GM18909 (cell line): ENCODE results near the gene MT1M.
"Not testable (repeated sequence)": the region's sequence is repeated elsewhere in the genome, so short reads cannot be mapped to it uniquely, and the experiment has no call there.

ENCODE experiments used
- ATAC-seq: cut with Tn5 transposase; IDR thresholded peaks from one replicate; pipeline ENCODE4 v1.9.1; 2021; ENCODE audit warnings: mild to moderate bottlenecking; ENCODE audit not compliant: unreplicated experiment, poor library complexity

The MT1M gene

DNA sequence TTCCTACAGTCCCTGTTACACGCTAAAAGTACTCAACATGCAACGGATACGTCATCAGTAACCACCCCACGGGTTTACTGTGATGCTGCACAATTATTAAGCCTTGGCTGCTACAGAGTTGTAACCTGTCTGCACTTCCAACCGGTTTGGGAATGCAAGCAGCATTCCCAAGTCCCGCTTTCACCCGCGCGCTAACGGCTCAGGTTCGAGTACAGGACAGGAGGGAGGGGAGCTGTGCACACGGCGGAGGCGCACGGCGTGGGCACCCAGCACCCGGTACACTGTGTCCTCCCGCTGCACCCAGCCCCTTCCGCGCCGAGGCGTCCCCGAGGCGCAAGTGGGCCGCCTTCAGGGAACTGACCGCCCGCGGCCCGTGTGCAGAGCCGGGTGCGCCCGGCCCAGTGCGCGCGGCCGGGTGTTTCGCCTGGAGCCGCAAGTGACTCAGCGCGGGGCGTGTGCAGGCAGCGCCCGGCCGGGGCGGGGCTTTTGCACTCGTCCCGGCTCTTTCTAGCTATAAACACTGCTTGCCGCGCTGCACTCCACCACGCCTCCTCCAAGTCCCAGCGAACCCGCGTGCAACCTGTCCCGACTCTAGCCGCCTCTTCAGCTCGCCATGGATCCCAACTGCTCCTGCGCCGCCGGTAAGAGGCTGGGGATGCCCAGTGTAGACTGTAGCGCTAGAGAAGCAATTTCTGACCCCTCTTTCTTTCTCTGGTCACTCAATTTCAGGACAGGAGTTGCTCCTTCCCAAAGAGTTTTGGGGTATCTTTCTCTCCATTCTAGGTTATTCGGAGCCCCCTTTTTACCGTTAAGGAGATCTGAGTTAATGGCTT lies 24.2 kb upstream of the MT1M start, which contains the start of gene MT2A:
Gene MT2A (plus strand): TSS at position 542 of the 833 bp plus-strand sequence. CDS start 72 bp downstream, at position 614.
- ATAC-seq = peak; percentile 89

GRCh38 chr16:56608876-56609462 lies 23.5 kb upstream of the MT1M start:
- no peak for ATAC-seq

- peak; percentile 39 for ATAC-seq
Observed at GRCh38 chr16:56609463-56609921, 23.0 kb upstream of the MT1M start.

GRCh38 chr16:56610017-56610608 lies 22.3 kb upstream of the MT1M start:
- no peak for ATAC-seq

GRCh38 chr16:56610609-56611111 lies 21.8 kb upstream of the MT1M start:
- no peak for ATAC-seq

DNA sequence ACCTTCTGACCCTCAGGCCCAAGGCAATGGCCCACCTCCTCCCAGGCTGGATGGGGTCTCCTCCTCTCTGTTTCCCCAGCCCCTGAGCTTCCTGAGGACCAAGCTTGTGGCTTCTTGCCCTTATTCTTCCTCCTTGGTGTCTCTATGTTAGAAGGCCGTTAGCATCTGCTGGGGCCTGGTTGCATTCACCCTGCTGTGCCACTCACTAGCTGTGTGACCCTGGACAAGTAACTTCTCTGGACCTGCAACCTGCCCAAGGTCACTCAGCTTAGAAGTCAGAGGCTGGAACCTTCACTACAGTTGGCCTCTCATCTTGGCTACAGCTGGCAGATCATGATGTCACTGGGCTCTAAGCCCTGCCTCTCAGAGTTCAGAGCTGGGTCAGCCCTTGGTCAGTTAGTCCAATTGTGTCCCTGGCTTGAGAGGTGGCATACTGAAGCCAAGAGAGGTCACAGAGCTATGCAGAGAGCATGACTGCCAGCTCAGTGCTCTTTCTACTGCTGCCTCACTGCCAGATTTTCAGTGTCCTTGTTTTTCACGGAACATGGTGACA lies 21.1 kb upstream of the MT1M start:
- no peak for ATAC-seq

- ATAC-seq = no peak
Observed at GRCh38 chr16:56613706-56614105, 18.8 kb upstream of the MT1M start.

GRCh38 chr16:56614549-56614991 lies 17.9 kb upstream of the MT1M start:
- no peak for ATAC-seq

GRCh38 chr16:56615353-56615752 lies 17.1 kb upstream of the MT1M start:
- no peak for ATAC-seq

DNA sequence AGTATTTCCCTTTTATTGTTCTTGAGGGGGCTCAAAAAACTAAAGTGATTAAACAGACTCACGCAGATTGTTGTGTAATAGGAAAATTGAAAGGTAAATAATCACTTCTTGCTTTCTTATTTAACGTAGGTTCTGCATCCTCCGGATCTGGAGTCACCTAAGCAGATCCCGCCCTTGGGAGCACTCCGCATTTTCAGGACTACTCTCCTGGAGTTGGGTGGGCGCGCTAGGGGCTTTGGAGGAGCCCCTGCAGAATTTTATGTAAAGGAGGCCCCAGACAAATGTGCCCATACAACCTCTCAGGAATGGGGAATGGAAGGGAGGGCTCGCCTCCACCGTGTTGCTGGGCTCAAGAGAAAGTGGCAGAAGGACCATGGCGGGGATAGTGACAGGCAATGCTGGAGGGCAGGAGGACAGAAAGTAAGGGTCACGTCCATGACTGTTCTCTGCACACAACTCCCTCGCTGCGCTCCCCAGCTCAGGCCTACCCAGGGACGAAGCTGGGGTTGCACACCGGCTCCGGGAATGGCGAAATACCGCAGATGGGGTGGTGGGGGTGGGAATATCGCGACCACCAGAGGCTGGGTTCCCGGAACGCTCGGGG lies 15.7 kb upstream of the MT1M start:
- no peak for ATAC-seq

GRCh38 chr16:56617212-56618085 lies 15.0 kb upstream of the MT1M start:
- no peak for ATAC-seq

DNA sequence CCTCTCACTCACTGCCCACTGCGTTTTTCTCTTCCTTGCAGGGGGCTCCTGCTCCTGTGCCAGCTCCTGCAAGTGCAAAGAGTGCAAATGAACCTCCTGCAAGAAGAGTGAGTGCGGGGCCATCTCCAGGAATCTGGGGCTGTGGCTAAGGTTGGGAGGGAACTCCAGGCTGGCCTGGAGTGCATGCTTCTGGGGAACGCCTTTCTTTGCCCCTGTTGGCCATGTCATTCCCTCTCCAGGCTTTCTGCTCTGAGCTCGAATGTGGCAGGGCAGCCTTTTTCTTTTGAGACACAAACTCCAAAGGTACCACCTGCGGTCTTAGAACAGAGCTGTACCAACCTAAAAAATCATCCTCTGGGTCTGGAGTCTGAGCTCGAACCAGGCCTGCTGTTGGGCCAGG lies 14.3 kb upstream of the MT1M start:
- no peak for ATAC-seq

DNA sequence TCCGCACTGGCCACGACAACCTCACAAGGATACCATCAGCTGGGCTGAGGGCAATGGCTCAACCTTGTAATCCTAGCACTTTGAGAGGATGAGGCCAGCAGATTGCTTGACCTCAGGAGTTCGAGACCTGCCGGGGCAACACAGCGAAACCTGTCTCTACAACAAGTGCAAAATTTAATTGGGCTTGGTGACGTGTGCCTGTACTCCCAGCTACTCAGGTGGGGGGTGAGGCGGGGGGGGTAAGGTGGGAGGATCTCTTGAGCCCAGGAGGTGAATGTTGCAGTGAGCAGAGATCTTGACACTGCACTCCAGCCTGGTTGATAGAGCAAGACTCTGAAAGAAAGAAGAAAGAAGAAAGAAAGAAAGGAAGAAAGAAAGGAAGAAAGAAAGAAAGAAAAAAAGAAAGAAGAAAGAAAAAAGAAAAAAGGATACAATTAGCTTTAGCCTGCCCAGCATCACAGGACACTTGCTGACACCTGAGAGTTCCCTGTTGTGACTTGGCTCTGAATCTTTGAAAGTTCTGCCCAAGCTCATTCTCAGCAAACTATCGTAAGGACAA lies 12.0 kb upstream of the MT1M start:
- no peak for ATAC-seq

- ATAC-seq = not testable (repeated sequence)
Observed at GRCh38 chr16:56621665-56622445, 10.6 kb upstream of the MT1M start.

DNA sequence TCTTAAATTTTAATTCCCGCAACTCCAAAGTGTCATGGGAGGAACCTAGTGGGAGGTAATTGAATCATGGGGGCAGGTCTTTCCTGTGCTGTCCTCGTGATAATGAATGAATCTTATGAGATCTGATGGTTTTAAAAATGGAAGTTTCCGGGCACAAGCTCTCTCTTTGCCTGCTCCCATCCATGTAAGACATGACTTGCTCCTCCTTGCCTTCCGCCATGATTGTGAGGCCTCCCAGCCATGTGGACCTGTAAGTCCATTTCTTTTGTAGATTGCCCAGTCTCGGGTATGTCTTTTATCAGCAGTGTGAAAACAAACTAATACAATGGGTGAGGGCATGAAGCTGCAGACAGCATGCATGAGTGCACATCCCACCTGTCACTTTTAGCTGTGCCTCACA lies 9.3 kb upstream of the MT1M start:
- not testable (repeated sequence) for ATAC-seq

- no peak for ATAC-seq
Observed at GRCh38 chr16:56623637-56624036, 8.8 kb upstream of the MT1M start.

DNA sequence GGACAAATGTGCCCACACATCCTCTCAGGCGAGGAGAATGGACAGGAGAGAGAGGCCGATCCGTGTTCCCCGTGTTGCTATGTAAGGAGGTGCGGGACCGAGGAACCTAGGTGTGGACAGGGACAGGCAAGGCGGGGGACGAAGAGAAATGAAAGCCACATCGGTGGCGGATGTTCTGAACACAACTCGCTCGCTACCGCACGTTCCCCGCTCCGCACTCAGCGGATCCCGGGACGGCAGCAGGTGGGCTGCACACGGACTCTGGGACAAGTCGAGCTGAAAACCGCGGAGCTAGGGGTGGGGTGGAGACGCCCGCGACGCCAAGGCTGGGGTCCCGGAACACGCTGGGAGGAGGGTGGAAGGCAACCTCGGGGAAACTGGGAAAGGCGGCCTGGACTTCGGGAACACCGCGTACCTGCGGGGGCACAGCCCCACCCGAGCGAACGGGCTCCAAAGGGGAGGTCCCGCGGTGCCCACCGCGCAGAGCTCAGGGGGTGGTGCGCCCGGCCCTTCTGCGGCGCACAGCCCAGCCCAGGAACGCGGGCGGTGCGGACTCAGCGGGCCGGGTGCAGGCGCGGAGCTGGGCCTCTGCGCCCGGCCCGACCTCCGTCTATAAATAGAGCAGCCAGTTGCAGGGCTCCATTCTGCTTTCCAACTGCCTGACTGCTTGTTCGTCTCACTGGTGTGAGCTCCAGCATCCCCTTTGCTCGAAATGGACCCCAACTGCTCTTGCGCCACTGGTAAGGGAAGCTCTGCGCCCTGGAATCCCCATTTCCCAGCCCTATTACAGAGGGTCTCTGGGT lies 7.1 kb upstream of the MT1M start, which contains the start of gene MT1E:
Gene MT1E (plus strand): TSS at position 642 of the 803 bp plus-strand sequence. CDS start 71 bp downstream, at position 713.
- ATAC-seq = peak; percentile 59
